ENCODE data around the gene KRT38.

Gene KRT38

GRCh38 chr17:41440531-41441033, at the start of gene KRT38:
KRT38 (minus strand) TSS chr17:41440983; CDS start chr17:41440921, 62 bp downstream.
- DNase-seq (ENCODE audit: low spot score), result no peak

- DNase-seq (ENCODE audit: low spot score), result no peak
Measured at GRCh38 chr17:41489531-41489930, 48.7 kb upstream of the KRT38 start, which contains the start of gene KRT36. KRT36 (minus strand) TSS chr17:41489910; CDS start chr17:41489864, 46 bp downstream.

GRCh38 chr17:41486809-41487530, 46.2 kb upstream of the KRT38 start:
- peak; percentile 36 for DNase-seq (ENCODE audit: low spot score)

GRCh38 chr17:41486316-41486715, 45.5 kb upstream of the KRT38 start:
- no peak for DNase-seq (ENCODE audit: low spot score)

GRCh38 chr17:41484920-41485904, 44.4 kb upstream of the KRT38 start:
- DNase-seq (ENCODE audit: low spot score), result no peak

- no peak for DNase-seq (ENCODE audit: low spot score)
Measured at GRCh38 chr17:41483991-41484826, 43.4 kb upstream of the KRT38 start.

- no peak for DNase-seq (ENCODE audit: low spot score)
Measured at GRCh38 chr17:41483531-41483930, 42.7 kb upstream of the KRT38 start.

GRCh38 chr17:41481036-41481435, 40.3 kb upstream of the KRT38 start, which contains the start of gene KRT35:
KRT35 (minus strand) TSS chr17:41481151; CDS start chr17:41481097, 54 bp downstream.
- DNase-seq (ENCODE audit: low spot score), result no peak

GRCh38 chr17:41480581-41480980, 39.8 kb upstream of the KRT38 start:
- no peak for DNase-seq (ENCODE audit: low spot score)

GRCh38 chr17:41480136-41480535, 39.4 kb upstream of the KRT38 start:
- no peak for DNase-seq (ENCODE audit: low spot score)

- DNase-seq (ENCODE audit: low spot score), result no peak
Measured at GRCh38 chr17:41478237-41478636, 37.5 kb upstream of the KRT38 start.

- DNase-seq (ENCODE audit: low spot score), result no peak
Measured at GRCh38 chr17:41476866-41477815, 36.4 kb upstream of the KRT38 start.

- DNase-seq (ENCODE audit: low spot score), result no peak
Measured at GRCh38 chr17:41475421-41475820, 34.6 kb upstream of the KRT38 start.

GRCh38 chr17:41474863-41475262, 34.1 kb upstream of the KRT38 start:
- DNase-seq (ENCODE audit: low spot score), result no peak

GRCh38 chr17:41468346-41468745, 27.6 kb upstream of the KRT38 start:
- no peak for DNase-seq (ENCODE audit: low spot score)

- no peak for DNase-seq (ENCODE audit: low spot score)
Measured at GRCh38 chr17:41467561-41467960, 26.8 kb upstream of the KRT38 start.

GRCh38 chr17:41466988-41467387, 26.2 kb upstream of the KRT38 start, which contains the start of gene KRT32:
KRT32 (minus strand) TSS chr17:41467386; CDS start chr17:41467325, 61 bp downstream.
- DNase-seq (ENCODE audit: low spot score), result no peak

GRCh38 chr17:41464682-41465081, 23.9 kb upstream of the KRT38 start:
- DNase-seq (ENCODE audit: low spot score), result no peak

GRCh38 chr17:41464173-41464572, 23.4 kb upstream of the KRT38 start:
- no peak for DNase-seq (ENCODE audit: low spot score)

GRCh38 chr17:41463746-41464145, 23.0 kb upstream of the KRT38 start:
- no peak for DNase-seq (ENCODE audit: low spot score)
